Endodermal cell (in vitro differentiated cells): ENCODE data around the gene ELP4. TPM values are rescaled to one million over a fixed set of nuclear protein-coding genes. Genes with fewer than 3 reads are reported as not detected.

Experiments
- DNase-seq: peaks from one replicate; pipeline ENCODE4 v3.0.0-alpha.2; 2017
- H3K27ac ChIP-seq: 2 replicates; pipeline ENCODE4 v1.5.1; 2013; ENCODE audit warnings: mild to moderate bottlenecking, low read depth, low read length, moderate library complexity
- H3K27me3 ChIP-seq: 2 replicates; pipeline ENCODE4 v1.6.1; 2013; ENCODE audit warnings: mild to moderate bottlenecking, low read length, moderate library complexity; ENCODE audit not compliant: insufficient read depth, control insufficient read depth, poor library complexity, severe bottlenecking
- H3K36me3 ChIP-seq: 2 replicates; pipeline ENCODE4 v1.7.0; 2013; ENCODE audit warnings: mild to moderate bottlenecking, low read length, moderate library complexity; ENCODE audit not compliant: control insufficient read depth, insufficient read depth
- H3K4me1 ChIP-seq: one replicate; pipeline ENCODE4 v1.7.0; 2013; ENCODE audit warnings: low read length; ENCODE audit not compliant: control insufficient read depth, insufficient read depth
- H3K4me3 ChIP-seq: 2 replicates; pipeline ENCODE4 v1.5.1; 2013; ENCODE audit warnings: mild to moderate bottlenecking, low read length, moderate library complexity
- H3K9ac ChIP-seq: 2 replicates; pipeline ENCODE4 v1.6.1; 2013; ENCODE audit warnings: mild to moderate bottlenecking, low read length, moderate library complexity; ENCODE audit not compliant: poor library complexity, severe bottlenecking; ENCODE audit errors: extremely low read depth
- H3K9me3 ChIP-seq: 2 replicates; pipeline ENCODE4 v1.6.1; 2013; ENCODE audit warnings: mild to moderate bottlenecking, low read length, moderate library complexity; ENCODE audit not compliant: control insufficient read depth
- H3K27ac Mint-ChIP-seq: 2 replicates; pipeline ENCODE4 v1.8.0; 2020; ENCODE audit warnings: mixed read lengths
- H3K27me3 Mint-ChIP-seq: 2 replicates; pipeline ENCODE4 v1.8.0; 2021; ENCODE audit warnings: mild to moderate bottlenecking, mixed read lengths; ENCODE audit not compliant: insufficient read depth
- H3K36me3 Mint-ChIP-seq: 2 replicates; pipeline ENCODE4 v1.8.0; 2020; ENCODE audit warnings: low read depth, mixed read lengths
- H3K4me1 Mint-ChIP-seq: 2 replicates; pipeline ENCODE4 v1.8.0; 2020; ENCODE audit warnings: mixed read lengths
- H3K4me3 Mint-ChIP-seq: 2 replicates; pipeline ENCODE4 v1.8.0; 2020; ENCODE audit warnings: mild to moderate bottlenecking, moderate library complexity, mixed read lengths
- H3K9me3 Mint-ChIP-seq: 2 replicates; pipeline ENCODE4 v1.8.0; 2020; ENCODE audit warnings: mild to moderate bottlenecking, mixed read lengths
- WGBS, 2 experiments: methylation state at CpG; one replicate each; pipeline versions ENCODE4 v1.1.5 to v1.1.7; 2013; ENCODE audit warnings: missing lambda C conversion rate in 2 of 2, mixed read lengths in 1 of 2; ENCODE audit not compliant: insufficient coverage in 1 of 2, insufficient read length in 1 of 2; 5-methylcytosine and 5-hydroxymethylcytosine counted together
- total RNA-seq, 2 donors: library from RNA; stranded (reverse); fragmentation: NEBNext Ultra II Directional in 1 of 2; extraction: Animal tissue kit (Norgen Biotek cat#: 25700) in 1 of 2; gene quantifications; 2 replicates in 1 of 2; 3 replicates in 1 of 2; pipeline ENCODE4 v1.2.1, GENCODE V29; 2021
- TF ChIP-seq, protein P1 (sequence below): fragments of 200-600 bp; sonication (generic); conservative IDR thresholded peaks from 2 replicates; pipeline ENCODE4 v1.5.0; 2021; ENCODE audit warnings: antibody characterized with exemption, mild to moderate bottlenecking

The ELP4 gene
- total RNA-seq, 2 donors from 2014 or later, result 19.1 to 25.2 TPM

GRCh38 chr11:31680770-31681169 is 171.2 kb downstream of the ELP4 start:
- Histone ChIP-seq H3K4me3 (no peak overlapping the region), H3K9me3 (no peaks in the 10 kb centered on the region), H3K27ac (no peak overlapping the region), H3K4me1 (no peaks in the 10 kb centered on the region), H3K9ac (no peak overlapping the region), H3K36me3 (no peaks in the 10 kb centered on the region), H3K27me3 (no peaks in the 10 kb centered on the region)
- peaks cover 3% of the 10 kb centered on the region for H3K36me3 Mint-ChIP-seq
- DNase-seq, result no peak
- 78% methylated on average over 3 of the region's 3 CpGs; no CpG with 5 or more reads in 1 of the 2 experiments for WGBS, 2 experiments
- no peaks in the 10 kb centered on the region for H3K9me3 Mint-ChIP-seq
- no peaks in the 10 kb centered on the region for H3K27me3 Mint-ChIP-seq
- TF ChIP-seq, protein P1, sequence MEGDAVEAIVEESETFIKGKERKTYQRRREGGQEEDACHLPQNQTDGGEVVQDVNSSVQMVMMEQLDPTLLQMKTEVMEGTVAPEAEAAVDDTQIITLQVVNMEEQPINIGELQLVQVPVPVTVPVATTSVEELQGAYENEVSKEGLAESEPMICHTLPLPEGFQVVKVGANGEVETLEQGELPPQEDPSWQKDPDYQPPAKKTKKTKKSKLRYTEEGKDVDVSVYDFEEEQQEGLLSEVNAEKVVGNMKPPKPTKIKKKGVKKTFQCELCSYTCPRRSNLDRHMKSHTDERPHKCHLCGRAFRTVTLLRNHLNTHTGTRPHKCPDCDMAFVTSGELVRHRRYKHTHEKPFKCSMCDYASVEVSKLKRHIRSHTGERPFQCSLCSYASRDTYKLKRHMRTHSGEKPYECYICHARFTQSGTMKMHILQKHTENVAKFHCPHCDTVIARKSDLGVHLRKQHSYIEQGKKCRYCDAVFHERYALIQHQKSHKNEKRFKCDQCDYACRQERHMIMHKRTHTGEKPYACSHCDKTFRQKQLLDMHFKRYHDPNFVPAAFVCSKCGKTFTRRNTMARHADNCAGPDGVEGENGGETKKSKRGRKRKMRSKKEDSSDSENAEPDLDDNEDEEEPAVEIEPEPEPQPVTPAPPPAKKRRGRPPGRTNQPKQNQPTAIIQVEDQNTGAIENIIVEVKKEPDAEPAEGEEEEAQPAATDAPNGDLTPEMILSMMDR, result no peak
- no peaks in the 10 kb centered on the region for H3K4me1 Mint-ChIP-seq
- H3K27ac Mint-ChIP-seq, result no peak overlapping the region
- H3K4me3 Mint-ChIP-seq, result no peak overlapping the region

- Histone ChIP-seq H3K36me3 (no peaks in the 10 kb centered on the region), H3K27me3 (no peaks in the 10 kb centered on the region), H3K4me3 (no peak overlapping the region), H3K27ac (no peak overlapping the region), H3K9ac (no peak overlapping the region), H3K4me1 (no peaks in the 10 kb centered on the region), H3K9me3 (no peaks in the 10 kb centered on the region)
- no peak overlapping the region for H3K27ac Mint-ChIP-seq
- no peak for DNase-seq
- WGBS, 2 experiments, result 94% methylated on average over 1 of the region's 1 CpG; no CpG with 5 or more reads in 1 of the 2 experiments
- TF ChIP-seq, protein P1, result no peak
- no peak overlapping the region for H3K4me3 Mint-ChIP-seq
- no peaks in the 10 kb centered on the region for H3K9me3 Mint-ChIP-seq
- H3K4me1 Mint-ChIP-seq, result no peaks in the 10 kb centered on the region
- H3K36me3 Mint-ChIP-seq, result no peaks in the 10 kb centered on the region
- H3K27me3 Mint-ChIP-seq, result no peaks in the 10 kb centered on the region
Measured at GRCh38 chr11:31687256-31687655, 177.7 kb downstream of the ELP4 start.

DNA sequence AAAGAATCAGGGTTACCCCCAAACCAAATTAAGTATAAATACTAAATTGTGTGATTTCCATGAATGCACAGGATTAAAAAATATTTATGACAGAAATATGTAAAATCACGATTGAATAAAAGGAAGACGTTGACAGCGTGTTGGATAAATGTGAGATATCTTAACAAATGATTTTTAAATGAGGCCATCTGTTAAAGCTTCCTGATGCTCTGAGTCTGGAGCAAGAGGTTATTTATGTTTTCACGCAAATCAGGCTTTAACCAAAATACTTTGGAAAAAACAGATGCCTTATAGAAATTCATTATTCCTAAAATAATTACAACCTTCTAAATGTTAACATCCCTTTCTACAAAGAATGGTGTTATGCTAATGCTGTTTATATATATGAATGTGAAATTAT is 178.3 kb downstream of the ELP4 start:
- no peak for DNase-seq
- Histone ChIP-seq H3K36me3 (no peaks in the 10 kb centered on the region), H3K27ac (no peak overlapping the region), H3K9ac (no peak overlapping the region), H3K4me1 (no peaks in the 10 kb centered on the region), H3K4me3 (no peak overlapping the region), H3K9me3 (no peaks in the 10 kb centered on the region), H3K27me3 (no peaks in the 10 kb centered on the region)
- H3K4me1 Mint-ChIP-seq, result no peaks in the 10 kb centered on the region
- H3K27me3 Mint-ChIP-seq, result no peaks in the 10 kb centered on the region
- H3K36me3 Mint-ChIP-seq, result no peaks in the 10 kb centered on the region
- H3K4me3 Mint-ChIP-seq, result no peak overlapping the region
- TF ChIP-seq, protein P1, result no peak
- no peaks in the 10 kb centered on the region for H3K9me3 Mint-ChIP-seq
- 93 to 97% methylated on average over 3 to 4 of the region's 4 CpGs for WGBS, 2 experiments
- no peak overlapping the region for H3K27ac Mint-ChIP-seq
